ENCODE measurements around the gene ANKK1. TPM values are rescaled to one million over a fixed set of nuclear protein-coding genes. Genes with fewer than 3 reads are reported as not detected.

The ANKK1 gene
- total RNA-seq, 1 experiment from 2014 or later, result not detected

GRCh38 chr11:113400631-113401230 lies 13.2 kb downstream of the ANKK1 start:
- in situ Hi-C loops (cut with HindIII; ENCODE audit: low pct_unique_long_range_greater_than_20kb, low sequenced_read_pairs), result no loop called here
- DNase-seq (ENCODE audit: low read depth), result no peak

GRCh38 chr11:113401718-113402117 lies 14.1 kb downstream of the ANKK1 start:
- peak; percentile 84 for DNase-seq (ENCODE audit: low read depth)

GRCh38 chr11:113404859-113405430 lies 17.4 kb downstream of the ANKK1 start:
- in situ Hi-C loops (cut with HindIII; ENCODE audit: low pct_unique_long_range_greater_than_20kb, low sequenced_read_pairs), result no loop called here
- DNase-seq (ENCODE audit: low read depth), result no peak

More at GRCh38 chr11:113401718-113402117, 14.1 kb downstream of the ANKK1 start:
- in situ Hi-C loops (cut with HindIII; ENCODE audit: low pct_unique_long_range_greater_than_20kb, low sequenced_read_pairs), result no loop called here

- no peak for DNase-seq (ENCODE audit: low read depth)
- in situ Hi-C loops (cut with HindIII; ENCODE audit: low pct_unique_long_range_greater_than_20kb, low sequenced_read_pairs), result no loop called here
Measured at GRCh38 chr11:113405724-113406478, 18.3 kb downstream of the ANKK1 start.

- DNase-seq (ENCODE audit: low read depth), result no peak
- in situ Hi-C loops (cut with HindIII; ENCODE audit: low pct_unique_long_range_greater_than_20kb, low sequenced_read_pairs), result no loop called here
Measured at GRCh38 chr11:113407163-113407562, 19.6 kb downstream of the ANKK1 start.

GRCh38 chr11:113408206-113408605 lies 20.6 kb downstream of the ANKK1 start:
- no peak for DNase-seq (ENCODE audit: low read depth)
- in situ Hi-C loops (cut with HindIII; ENCODE audit: low pct_unique_long_range_greater_than_20kb, low sequenced_read_pairs), result no loop called here

- DNase-seq (ENCODE audit: low read depth), result no peak
- in situ Hi-C loops (cut with HindIII; ENCODE audit: low pct_unique_long_range_greater_than_20kb, low sequenced_read_pairs), result no loop called here
Measured at GRCh38 chr11:113408887-113409286, 21.3 kb downstream of the ANKK1 start.

- in situ Hi-C loops (cut with HindIII; ENCODE audit: low pct_unique_long_range_greater_than_20kb, low sequenced_read_pairs), result no loop called here
Measured at GRCh38 chr11:113409526-113409925, 21.9 kb downstream of the ANKK1 start.

GRCh38 chr11:113410414-113411135 lies 23.0 kb downstream of the ANKK1 start:
- DNase-seq (ENCODE audit: low read depth), result no peak
- in situ Hi-C loops (cut with HindIII; ENCODE audit: low pct_unique_long_range_greater_than_20kb, low sequenced_read_pairs), result no loop called here

More at GRCh38 chr11:113409526-113409925, 21.9 kb downstream of the ANKK1 start:
- no peak for DNase-seq (ENCODE audit: low read depth)

GRCh38 chr11:113411536-113411935 lies 24.0 kb downstream of the ANKK1 start:
- in situ Hi-C loops (cut with HindIII; ENCODE audit: low pct_unique_long_range_greater_than_20kb, low sequenced_read_pairs), result no loop called here
- DNase-seq (ENCODE audit: low read depth), result no peak

- in situ Hi-C loops (cut with HindIII; ENCODE audit: low pct_unique_long_range_greater_than_20kb, low sequenced_read_pairs), result no loop called here
- no peak for DNase-seq (ENCODE audit: low read depth)
Measured at GRCh38 chr11:113412675-113413074, 25.1 kb downstream of the ANKK1 start.

GRCh38 chr11:113415343-113415742 lies 27.8 kb downstream of the ANKK1 start:
- in situ Hi-C loops (cut with HindIII; ENCODE audit: low pct_unique_long_range_greater_than_20kb, low sequenced_read_pairs), result no loop called here
- DNase-seq (ENCODE audit: low read depth), result no peak

- no peak for DNase-seq (ENCODE audit: low read depth)
- in situ Hi-C loops (cut with HindIII; ENCODE audit: low pct_unique_long_range_greater_than_20kb, low sequenced_read_pairs), result no loop called here
Measured at GRCh38 chr11:113417428-113417827, 29.8 kb downstream of the ANKK1 start.

GRCh38 chr11:113419454-113420003 lies 31.9 kb downstream of the ANKK1 start:
- in situ Hi-C loops (cut with HindIII; ENCODE audit: low pct_unique_long_range_greater_than_20kb, low sequenced_read_pairs), result no loop called here
- no peak for DNase-seq (ENCODE audit: low read depth)

- DNase-seq (ENCODE audit: low read depth), result no peak
- in situ Hi-C loops (cut with HindIII; ENCODE audit: low pct_unique_long_range_greater_than_20kb, low sequenced_read_pairs), result no loop called here
Measured at GRCh38 chr11:113420808-113421207, 33.2 kb downstream of the ANKK1 start.

GRCh38 chr11:113426686-113427085 lies 39.1 kb downstream of the ANKK1 start:
- in situ Hi-C loops (cut with HindIII; ENCODE audit: low pct_unique_long_range_greater_than_20kb, low sequenced_read_pairs), result no loop called here
- DNase-seq (ENCODE audit: low read depth), result no peak

GRCh38 chr11:113431746-113432145 lies 44.2 kb downstream of the ANKK1 start:
- DNase-seq (ENCODE audit: low read depth), result no peak
- in situ Hi-C loops (cut with HindIII; ENCODE audit: low pct_unique_long_range_greater_than_20kb, low sequenced_read_pairs), result no loop called here

GRCh38 chr11:113435190-113435968 lies 47.8 kb downstream of the ANKK1 start:
- in situ Hi-C loops (cut with HindIII; ENCODE audit: low pct_unique_long_range_greater_than_20kb, low sequenced_read_pairs), result no loop called here
- no peak for DNase-seq (ENCODE audit: low read depth)

All from Caki2 (cell line).